Activated naive CD4-positive, alpha-beta T cell (primary cell): ENCODE measurements around the gene FNBP1.

Source experiments
- DNase-seq, 4 experiments: peaks; one replicate each; lab custom pipeline; 2025; lab: John Stamatoyannopoulos, UW

The FNBP1 gene

DNA sequence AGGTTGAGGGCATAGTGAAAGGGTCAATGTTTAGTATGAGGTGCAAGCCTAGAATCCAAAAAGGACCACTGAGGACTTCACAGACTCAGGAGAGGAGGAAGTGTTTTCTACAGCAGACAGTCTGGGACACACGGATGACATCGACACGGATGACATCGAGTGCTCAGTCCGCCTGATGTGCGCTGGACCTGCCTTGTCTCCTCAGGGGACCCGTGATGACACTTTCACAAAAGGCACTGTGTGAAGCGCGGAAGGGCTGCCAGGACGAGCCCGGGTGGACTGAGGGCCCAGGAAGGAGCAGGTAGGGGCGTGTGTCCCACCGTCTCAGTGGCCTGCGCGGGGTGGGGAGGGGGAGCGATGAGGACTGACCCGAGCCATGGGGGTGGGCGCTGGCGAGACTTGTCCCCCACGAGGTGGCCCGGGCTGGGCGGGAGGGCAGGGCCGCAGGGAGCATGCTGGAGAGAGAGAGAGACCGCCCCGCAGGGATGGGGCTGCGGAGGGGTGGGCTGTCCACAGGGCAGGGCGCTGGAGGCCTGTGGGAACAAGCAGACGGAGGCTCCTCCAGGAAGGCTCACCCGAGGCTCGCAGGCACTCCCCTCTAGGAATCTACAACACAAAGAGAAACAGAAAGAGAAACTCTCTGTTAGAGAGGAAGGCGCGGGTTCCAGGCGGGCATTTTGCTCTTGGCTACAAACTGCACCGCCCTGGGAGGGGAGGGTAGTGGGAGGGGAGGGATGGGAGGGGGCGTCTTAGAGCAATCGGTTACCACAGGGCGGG, 152.9 kb downstream of the FNBP1 start:
- peak in 3 of 4 experiments; percentile 34 to 50 (median 47) for DNase-seq

DNA sequence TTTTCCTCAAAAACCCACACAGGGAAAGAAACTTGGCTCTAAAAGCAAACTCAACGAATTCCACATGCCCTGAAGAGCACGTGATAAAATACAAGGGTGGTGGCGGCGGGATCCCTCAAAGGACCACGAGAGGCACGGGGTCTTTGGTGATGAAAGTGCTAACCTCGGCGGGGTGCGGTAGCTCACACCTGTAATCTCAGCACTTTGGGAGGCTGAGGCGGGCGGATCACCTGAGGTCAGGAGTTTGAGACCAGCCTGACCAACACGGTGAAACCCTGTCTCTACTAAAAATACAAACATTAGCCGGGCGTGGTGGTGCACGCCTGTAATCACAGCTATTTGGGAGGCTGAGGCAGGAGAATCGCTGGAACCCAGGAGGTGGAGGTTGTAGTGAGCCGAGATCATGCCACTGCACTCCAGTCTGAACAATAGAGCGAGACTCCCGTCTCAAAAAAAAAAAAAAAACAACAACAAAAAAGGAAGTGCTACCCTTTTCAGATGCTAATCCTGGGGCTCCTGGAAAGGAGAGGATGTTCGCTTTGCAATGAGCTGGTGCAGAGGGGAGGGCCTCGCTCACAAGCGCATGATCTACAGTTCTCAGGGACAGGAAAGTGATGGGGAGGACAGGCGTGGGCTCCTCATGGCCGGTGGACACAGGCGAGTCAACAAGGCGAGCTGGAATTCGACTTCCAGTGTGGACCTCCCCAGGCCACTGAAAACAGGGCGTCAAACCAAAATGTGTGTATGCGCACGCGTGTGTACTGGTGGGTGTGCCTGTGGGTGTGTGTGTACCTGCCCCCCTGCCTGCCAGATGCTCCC, 153.7 kb downstream of the FNBP1 start:
- peak in 1 of 4 experiments; percentile 25 for DNase-seq

DNA sequence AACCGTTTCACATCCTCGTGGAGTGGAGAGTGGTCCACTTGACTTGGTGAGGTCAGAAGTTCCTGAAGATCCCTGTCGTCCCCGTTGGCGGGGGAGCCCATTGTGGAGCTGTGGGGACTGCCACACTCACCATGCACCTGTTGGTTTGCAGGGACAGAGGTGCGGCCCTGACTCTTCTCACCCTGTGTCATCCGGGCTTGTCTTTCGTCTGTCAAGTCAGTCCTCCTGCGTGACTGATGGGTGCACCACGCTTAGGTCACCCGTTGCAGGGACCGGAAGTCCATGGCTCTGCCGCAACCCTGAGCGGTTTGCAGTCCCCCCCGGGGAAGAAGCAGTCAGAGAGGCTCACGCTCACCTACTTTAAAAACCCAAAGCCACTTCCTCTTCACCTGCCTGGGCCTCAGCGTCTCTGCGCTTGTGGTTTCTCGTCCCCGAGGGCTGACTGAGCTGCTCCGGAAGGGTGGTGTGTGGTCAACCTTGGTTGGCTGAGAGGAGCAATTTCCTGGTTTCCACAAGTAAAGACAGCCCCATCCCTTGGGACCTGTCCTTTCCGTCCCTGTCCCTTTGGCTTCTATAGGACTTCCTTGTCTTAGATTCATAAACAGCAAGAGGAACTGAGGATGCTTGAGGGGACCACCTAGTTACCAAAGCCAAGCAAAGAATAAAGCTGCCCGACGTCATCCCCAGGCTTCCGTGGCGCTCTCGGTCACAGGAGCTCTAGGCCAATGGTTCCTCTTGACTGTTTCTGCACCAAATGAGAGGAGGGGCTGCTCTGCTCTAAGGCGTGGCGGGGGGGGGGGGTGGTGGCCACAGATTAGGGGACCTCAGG, 154.5 kb downstream of the FNBP1 start:
- DNase-seq, result peak; percentile 56 to 84 (median 74)

DNA sequence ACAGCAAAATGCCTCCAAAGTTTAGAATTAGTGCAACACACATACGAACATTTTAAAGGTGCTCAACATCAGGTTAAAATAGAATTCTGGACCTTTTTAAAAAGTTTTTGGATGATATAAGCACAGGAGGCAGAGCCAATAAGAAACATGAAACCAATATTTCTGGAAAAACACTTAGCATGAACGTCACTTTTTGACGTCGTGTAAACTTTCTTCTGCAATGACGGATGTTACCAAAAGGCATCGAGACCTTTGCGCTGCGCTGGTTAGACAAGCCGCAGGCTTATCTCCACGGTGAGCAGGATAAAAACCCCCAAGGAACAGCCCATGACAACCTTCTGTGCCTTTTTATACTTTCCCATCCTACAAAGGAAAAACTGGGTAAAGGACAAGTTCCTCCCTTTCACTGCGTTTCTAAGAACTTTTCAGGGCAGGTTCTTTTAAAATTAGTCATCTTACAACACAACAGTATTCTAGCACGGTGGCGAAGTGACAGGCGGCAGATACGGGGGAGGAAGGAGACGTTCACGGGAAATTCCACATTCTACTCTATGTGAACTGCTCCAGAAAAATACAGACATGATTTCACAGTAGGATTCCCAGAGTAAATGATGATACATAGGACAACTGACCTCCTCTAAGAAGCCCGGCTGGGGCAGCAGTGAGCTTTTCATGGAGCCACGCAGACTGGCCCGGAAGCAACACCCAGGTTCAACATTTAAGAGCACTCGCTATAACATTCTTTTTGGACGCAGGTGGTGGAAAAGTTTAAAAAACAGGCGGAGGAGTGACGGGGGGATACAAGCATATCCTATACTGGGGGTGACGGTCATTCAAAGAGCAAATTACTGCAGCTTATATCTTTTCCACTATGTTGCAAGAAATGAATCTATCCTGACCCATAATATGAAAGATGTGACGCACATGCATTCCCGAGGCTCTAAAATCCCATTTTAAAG, 155.4 kb downstream of the FNBP1 start:
- DNase-seq, result peak in 1 of 4 experiments; percentile 37

DNA sequence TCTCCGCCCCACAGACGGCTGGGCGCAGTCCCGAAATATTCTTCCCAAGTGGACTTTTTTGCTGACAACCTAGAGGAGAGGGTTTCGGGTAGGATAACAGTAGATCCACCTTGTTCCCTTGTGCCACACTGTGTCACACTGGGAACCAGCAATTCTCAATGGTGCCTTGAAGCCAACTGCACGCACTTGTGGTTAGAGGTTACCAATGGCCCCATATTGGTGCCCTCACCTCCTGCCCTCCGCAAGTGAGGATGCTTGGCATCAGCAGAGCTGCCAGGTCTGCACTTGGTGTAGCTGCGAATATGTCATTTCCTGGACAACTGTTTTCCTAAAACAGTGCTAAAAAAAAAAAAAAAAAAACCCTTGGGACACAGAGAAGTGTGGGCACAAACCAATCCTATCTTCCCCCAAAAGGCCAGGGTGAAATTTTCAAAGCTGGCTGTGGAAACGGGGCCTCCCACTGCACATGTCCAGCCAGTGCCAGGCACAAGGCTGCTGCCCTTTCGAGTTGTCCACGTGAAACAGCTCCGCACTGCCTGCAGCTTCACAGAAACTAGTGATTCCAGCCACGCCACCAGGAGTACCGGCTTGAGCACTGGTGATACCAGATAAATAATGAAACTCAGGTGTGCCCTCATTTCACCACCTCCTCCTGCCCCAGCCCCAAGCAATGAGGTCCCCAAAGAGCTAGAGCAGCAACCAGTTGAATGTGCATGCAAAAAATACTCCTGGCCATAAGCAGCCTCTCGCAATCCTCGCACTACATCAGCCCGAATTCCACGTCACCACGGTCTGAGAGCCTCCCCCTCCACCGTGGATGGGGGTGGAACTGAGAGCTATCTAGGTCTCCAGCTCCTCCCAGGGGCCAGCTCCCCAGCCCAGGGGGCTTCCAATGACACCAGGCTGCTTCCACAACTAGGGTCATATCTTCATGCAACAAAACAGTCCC, 156.5 kb downstream of the FNBP1 start:
- DNase-seq, result peak in 3 of 4 experiments; percentile 18 to 39 (median 37)

DNA sequence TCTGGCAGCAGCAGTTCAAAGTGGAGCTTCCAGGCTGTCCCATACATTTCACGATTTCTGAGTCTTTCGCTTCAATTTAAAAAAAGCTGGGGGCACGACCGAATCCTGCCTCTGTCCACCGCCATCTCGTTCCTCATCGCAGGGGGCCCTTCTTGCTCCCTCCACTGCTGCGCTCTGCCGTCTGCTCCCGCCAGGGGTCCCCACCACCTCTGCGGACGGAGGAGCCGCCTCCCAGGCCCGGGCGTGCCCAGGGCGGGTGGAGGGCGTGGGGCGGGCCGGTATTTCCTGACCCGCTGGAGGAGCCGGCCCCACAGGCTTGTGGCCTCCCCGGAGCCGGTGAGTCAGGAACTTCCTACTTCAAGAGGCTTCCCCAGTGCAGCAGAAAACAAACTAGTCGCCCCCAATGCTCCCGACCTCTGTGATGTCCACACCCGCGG, 157.3 kb downstream of the FNBP1 start:
- peak; percentile 63 to 78 (median 70) for DNase-seq

DNA sequence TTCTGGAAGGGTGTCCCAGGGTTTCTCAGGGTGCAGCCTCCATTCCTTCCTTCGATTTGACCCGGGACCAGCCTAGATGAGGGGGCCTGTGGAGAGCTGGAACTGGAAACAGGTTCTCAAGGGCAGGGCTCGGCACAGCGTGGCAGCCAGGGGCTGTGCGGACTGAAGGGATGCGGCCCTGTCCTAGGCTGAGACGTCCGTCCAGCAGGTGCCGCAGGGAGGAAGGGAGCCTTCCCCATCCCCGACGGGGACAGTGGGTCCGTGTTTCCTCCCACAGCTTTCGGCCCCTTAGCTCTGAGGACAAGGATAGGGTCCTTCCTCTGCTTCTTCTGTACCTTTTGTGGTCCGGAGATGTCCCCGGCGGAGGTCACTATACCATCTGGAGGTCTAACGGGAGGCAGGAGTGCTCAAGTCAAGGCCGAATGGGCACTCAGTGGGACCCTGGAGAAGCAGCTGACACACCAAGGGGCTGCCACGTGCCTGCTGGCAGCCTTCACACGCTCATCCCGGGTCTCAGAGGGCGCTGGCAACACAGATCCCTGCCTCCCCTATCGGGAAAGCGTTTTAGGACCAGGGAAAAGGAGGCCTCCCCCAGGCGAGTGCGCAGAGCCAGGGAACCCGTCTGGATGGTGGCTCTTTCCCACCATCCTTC, 157.8 kb downstream of the FNBP1 start:
- DNase-seq, result peak in 1 of 4 experiments; percentile 29

DNA sequence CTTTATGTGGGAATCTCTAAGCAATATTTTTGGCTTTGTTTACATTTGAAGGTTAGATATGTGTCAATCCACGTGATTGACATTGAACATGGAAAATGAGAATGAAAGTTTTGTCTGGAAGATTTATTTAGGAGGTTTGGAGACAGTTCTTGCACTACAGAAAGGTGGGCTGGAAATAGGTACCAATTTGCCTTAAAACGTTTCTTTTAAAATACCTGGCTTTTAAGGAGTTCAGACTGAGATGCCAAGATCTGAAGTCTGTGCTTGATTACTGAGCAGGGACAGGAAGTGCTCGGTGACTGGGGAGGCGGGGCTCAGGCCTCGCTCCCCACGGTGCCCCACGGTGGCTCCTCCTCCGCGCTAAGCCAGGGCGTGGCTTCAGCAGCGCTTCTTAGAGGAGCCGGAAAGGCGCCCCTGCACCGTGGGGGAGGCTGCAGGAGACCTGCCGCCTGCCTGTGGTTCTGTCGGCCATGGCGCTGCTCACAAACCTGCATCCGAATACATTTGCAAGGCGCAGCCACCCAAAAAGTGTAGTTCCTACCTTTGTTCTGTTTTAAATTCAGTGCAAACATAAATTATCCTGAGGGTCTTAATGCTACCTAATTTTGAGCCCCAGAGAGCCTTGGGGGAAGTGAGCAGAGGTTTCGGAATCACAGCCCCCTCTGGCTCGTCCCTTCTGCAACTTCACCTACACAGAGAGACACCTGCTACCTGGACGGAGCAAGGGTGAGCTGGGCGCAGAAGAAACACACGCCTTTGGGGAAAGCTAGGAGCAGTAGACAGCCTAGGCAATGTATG, 158.6 kb downstream of the FNBP1 start:
- peak; percentile 74 to 97 (median 88) for DNase-seq

DNA sequence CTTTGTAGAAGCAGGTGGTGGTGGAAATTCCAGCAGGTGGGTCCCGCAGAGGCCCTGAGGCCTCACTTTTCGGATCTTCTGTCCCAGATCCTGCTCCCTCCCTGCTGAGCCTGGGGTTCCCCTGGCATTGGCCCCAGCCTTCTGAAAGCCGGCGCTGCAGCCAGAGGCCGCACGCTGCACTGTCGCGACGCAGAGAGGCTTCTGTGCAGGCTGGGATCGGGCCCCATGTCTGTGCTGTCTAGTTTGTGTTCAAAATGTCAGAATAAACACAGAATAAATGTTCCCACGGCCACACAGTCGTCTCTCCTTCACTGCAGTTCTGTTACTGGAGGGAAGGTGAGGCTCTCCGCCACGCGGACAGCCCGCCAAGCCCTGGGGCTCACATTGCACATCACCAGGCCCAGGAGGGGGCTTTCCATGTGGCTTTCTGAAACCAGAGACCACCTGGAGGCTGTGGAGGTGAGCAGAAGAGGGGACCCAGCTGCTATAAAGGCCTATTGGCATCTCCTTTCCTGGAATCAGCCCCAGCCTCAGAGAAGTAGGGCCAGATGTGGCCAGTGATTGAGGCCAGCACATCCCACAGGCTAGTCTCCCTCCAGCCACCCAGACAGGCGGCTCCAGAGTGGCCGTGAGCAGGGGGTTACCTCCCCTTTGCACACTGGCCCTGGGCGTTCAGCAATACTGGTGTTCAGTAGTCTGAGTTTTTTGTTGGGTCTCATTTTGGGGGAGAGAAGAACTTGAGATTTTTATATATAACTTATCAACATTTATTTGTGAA, 161.3 kb downstream of the FNBP1 start:
- DNase-seq, result no peak

DNA sequence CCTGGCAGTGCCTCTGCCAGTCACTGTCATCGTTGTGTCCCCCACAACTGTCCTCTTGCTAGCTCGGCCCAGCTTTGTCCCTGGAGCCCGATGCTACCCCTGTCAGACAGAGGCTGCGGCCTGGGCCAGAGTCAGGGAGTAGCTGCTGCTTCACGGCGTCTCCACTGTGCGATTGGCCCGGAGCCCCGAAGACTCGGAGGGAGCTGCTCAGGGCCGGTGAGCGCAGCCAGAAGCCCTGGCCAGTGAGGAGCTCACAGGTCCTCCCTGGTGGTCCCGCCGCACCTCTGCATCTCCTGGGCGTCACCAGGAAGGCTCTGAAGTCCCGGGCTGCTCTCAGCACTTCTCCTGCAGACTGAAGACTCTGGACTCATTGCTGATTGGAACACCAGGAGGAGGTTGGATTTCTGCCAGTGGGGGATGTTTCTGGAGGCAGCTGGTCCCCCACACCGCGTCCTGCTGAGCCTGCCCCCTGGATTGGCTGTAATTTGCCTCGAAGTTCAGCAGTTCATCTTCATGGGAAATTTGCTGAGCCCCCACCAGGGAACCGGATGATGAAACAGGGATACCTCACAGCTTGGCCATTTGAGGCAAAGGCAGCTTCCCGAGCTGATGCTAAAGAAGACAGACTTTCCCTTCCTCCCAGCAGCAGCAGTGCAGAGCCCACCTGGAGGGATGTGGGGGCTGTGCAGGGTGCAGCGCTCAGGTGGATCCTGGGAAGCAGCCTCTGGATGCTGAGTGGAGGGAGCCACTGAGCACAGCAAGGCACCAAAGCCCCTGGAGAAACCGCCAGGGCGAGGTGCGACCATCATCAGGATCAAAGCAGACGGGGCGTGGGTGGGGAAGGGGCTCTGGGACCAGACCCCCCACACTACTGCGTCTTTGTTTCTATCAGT, 162.1 kb downstream of the FNBP1 start:
- DNase-seq, result no peak

DNA sequence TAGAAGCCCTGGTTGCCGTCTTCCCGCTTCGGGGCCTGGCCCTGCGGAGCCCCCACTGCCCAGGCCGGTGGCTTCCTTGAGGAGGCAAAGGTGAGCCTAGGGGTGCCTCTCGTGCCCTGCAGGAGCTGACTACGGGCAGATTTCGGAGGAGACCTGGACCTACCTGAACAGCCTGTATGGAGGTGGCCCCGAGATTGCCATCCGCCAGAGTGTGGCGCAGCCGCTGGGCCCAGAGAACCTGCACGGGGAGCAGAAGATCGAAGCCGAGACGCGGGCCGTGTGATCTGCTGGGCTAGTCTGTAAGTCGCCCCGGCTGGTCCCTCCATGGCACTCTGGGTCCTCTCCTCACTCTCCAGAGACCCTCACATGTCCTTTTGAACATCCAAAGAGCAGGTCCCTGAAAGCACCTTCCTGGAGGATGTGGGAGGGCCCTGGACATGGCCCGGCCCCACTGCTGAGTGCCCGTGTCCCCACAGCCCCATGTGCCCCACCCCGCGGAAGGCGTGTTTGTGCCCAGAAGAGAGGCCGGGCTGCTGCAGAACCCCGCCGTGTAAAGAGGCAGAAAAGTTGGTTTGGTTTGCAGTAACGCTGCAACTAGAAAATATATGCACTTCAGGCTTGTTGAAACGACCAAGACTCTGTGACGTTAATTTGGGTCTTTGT, 162.9 kb downstream of the FNBP1 start:
- no peak for DNase-seq

DNA sequence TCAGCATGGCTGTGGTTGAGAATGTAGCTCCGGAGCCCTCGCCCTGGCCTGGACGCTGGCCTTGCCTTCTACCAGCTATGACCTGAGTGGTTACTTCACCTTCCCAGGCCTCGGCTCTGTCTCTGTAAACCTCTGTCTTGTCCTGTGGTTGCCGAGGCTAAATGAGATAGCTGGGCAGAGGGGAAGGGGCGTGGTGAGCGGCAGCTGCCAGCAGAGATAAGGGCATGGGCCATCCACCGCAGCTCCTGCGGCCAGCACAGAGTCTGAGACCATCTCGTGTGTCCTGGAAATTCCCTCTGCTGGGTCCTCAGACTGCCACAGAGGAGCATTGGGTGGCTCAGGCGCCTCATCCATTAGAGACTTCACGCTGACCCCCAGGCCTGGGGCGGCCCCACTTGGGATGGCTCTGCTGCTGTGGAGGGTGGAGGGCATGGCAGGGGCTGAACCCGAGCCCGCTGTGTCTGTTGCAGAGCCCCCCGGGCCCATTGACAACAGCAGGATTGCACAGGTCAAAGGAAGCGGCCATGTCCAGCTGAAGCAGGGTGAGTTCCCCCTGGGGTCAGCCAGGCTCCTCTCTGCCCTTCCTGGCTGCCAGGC, 163.8 kb downstream of the FNBP1 start:
- no peak for DNase-seq

DNA sequence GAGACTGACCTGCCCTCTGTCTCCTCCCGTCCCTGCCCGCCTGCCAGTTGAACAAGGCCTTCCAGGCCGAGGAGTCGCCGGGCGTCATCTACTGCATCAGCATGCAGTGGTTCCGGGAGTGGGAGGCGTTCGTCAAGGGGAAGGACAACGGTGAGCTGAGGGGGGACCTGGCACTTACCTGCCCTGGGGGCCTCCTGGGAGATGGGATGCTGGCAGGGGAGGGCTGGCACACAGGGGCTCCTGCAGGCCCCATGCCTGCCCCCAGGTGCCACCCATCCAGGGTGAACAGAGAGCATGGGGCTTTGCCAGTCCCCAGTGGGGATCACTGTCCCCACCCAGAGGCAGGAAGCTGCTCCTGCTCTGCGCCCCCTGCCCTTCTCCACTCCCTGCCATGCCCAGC, 164.7 kb downstream of the FNBP1 start:
- no peak for DNase-seq

DNA sequence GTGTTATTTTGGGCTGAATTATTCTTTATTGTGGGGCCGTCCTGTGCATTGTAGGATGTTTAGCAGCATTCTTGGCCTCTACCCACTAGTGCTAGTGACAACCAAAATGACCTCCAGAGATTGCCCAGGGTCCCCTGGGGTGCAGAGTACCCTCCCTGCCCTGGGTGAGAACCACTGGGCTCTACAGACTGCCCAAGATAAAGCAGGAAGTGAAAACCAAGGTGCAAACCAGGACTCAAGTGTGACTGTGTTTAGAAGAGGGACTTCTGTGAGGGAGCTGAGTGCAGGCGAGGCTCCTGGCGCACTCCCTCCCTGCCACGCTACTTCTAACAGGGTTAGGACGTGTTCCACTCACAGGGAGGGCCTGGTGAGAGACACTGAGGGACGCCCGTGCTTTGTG, 166.2 kb downstream of the FNBP1 start:
- no peak for DNase-seq

DNA sequence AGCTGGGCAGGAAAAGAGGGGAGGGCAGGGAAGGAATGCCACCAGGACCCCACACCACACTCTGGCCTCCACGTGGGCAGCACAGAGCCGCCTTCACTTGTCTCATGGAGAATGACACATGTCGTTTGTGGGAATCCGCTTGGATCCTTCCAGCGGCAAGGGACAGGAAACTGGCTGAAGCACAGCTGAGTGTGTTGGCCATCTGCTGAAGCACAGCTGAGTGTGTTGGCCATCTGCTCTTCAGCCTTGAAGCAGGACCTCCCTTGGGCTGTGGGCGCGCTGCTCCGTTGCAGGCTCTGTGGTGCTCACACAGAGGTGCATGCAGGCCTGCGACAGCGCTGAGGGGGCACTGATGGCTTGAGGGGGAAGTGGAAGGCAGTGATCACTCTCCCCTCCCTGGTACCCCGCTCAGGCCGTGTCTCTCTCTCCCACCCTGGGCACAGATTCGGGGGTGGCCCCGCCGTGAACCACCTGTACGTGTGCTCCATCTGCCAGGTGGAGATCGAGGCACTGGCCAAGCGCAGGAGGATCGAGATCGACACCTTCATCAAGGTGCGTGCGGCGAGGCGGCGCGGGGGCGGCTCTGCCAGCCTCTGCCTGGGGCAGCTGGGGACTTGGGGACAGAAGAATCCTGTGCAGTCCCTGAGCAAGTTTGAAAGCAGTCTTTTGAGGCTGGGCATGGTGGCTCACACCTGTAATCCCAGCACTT, 167.1 kb downstream of the FNBP1 start:
- no peak for DNase-seq
